ENCODE results near the gene INPP5D.

- TF ChIP-seq CTCF (IDR thresholded peaks at IDR 0.05): no peak
- no peak for TF ChIP-seq MAX (CRISPR knock-in tag; IDR thresholded peaks at IDR 0.05)
- no peak for TF ChIP-seq KAT7 (CRISPR knock-in tag; IDR thresholded peaks at IDR 0.05; ENCODE audit: borderline replicate concordance)
Observed at GRCh38 chr2:233063976-233064411, 3.9 kb downstream of the INPP5D start.

All from WTC11 (cell line).